ENCODE measurements around the gene UBASH3B. TPM values are rescaled to one million over a fixed set of nuclear protein-coding genes. Genes with fewer than 3 reads are reported as not detected.

UBASH3B gene
- 33.6 to 48.8 TPM (median 45.0 TPM) in 5 replicates for total RNA-seq (2022; extraction: Qiagen RNA extraction)

GRCh38 chr11:122655527-122656072 is at the start of gene UBASH3B:
UBASH3B (plus strand) TSS chr11:122655722; CDS start chr11:122656050, 328 bp downstream.

Other genes starting within 250 kb of the UBASH3B start
- 0.04 to 0.11 TPM (median 0.06 TPM) in 3 of 5 replicates, not detected in the others for gene CRTAM, start 182.8 kb downstream of the UBASH3B start, total RNA-seq (2022; extraction: Qiagen RNA extraction)
- gene JHY, start 227.0 kb downstream of the UBASH3B start, total RNA-seq (2022; extraction: Qiagen RNA extraction), result 3.1 to 4.3 TPM (median 3.8 TPM) in 5 replicates

All from A549 treated with dexamethasone at 1 μM for 4 hours (cell line).